Small intestine (tissue), 7 donors: ENCODE data around the gene FTSJ3. TPM values are rescaled to one million over a fixed set of nuclear protein-coding genes. Genes with fewer than 3 reads are reported as not detected.
"Not testable (repeated sequence)": the region's sequence is repeated elsewhere in the genome, so short reads cannot be mapped to it uniquely, and the experiment has no call there.

Source experiments
- DNase-seq, 2 donors: peaks; one replicate each; pipeline versions ENCODE4 v3.0.0 to v3.0.0-alpha.2; 2013
- FAIRE-seq: peaks from 2 replicates; lab custom pipeline; 2012; peaks lifted over from hg19 to GRCh38; lab: Jason Lieb, UNC
- H3K27ac ChIP-seq, 3 donors: one replicate each; pipeline ENCODE4 v1.5.1; 2013; ENCODE audit warnings: low read length in 2 of 3, mild to moderate bottlenecking in 2 of 3, control low read depth in 1 of 3, inconsistent platforms in 1 of 3, low read depth in 1 of 3, moderate library complexity in 1 of 3
- H3K27me3 ChIP-seq, 3 donors: one replicate each; pipeline ENCODE4 v1.6.1; 2013; ENCODE audit warnings: low read length in 3 of 3, inconsistent platforms in 1 of 3; ENCODE audit not compliant: control insufficient read depth in 3 of 3, insufficient read depth in 3 of 3
- H3K36me3 ChIP-seq, 3 donors: one replicate each; pipeline ENCODE4 v1.6.1; 2013; ENCODE audit warnings: low read length in 3 of 3, inconsistent platforms in 1 of 3, low read depth in 1 of 3, mild to moderate bottlenecking in 1 of 3, moderate library complexity in 1 of 3; ENCODE audit not compliant: control insufficient read depth in 3 of 3, insufficient read depth in 2 of 3
- H3K4me1 ChIP-seq, 3 donors: one replicate each; pipeline ENCODE4 v1.6.1; 2013; ENCODE audit warnings: low read length in 2 of 3, inconsistent platforms in 1 of 3, low read depth in 1 of 3, mild to moderate bottlenecking in 1 of 3, moderate library complexity in 1 of 3; ENCODE audit not compliant: control insufficient read depth in 3 of 3, insufficient read depth in 2 of 3
- H3K4me3 ChIP-seq, 3 donors: one replicate each; pipeline ENCODE4 v1.5.1; 2013; ENCODE audit warnings: low read length in 3 of 3, control low read depth in 1 of 3, inconsistent platforms in 1 of 3, low read depth in 1 of 3, mild to moderate bottlenecking in 1 of 3, moderate library complexity in 1 of 3
- H3K9me3 ChIP-seq, 2 donors: one replicate each; pipeline ENCODE4 v1.6.1; 2013; ENCODE audit warnings: low read depth in 1 of 2, low read length in 1 of 2; ENCODE audit not compliant: control insufficient read depth in 2 of 2, insufficient read depth in 1 of 2
- WGBS, 3 donors: extraction: QIAGEN DNeasy Blood & Tissue Kit; methylation state at CpG; one replicate each; pipeline ENCODE4 v1.1.7; 2013; 5-methylcytosine and 5-hydroxymethylcytosine counted together
- polyA plus RNA-seq, 4 donors: library from polyadenylated mRNA; stranded (reverse) in 3 of 4; unstranded in 1 of 4; fragments of 200-250 nt in 3 of 4; fragments of 120-200 nt in 1 of 4; gene quantifications; one replicate each; pipeline versions ENCODE4 v1.2.1 to v1.2.3, GENCODE V29; 2013
- donor health status: healthy with polysubstance abuse.
- donor health status: control.
- donor health status: control.
- donor health status: Bipolar disorder and iron deficiency.
- donor health status: healthy.

Gene FTSJ3
- polyA plus RNA-seq, 4 donors, result 13.9 to 45.5 (median 19.7) TPM

DNA sequence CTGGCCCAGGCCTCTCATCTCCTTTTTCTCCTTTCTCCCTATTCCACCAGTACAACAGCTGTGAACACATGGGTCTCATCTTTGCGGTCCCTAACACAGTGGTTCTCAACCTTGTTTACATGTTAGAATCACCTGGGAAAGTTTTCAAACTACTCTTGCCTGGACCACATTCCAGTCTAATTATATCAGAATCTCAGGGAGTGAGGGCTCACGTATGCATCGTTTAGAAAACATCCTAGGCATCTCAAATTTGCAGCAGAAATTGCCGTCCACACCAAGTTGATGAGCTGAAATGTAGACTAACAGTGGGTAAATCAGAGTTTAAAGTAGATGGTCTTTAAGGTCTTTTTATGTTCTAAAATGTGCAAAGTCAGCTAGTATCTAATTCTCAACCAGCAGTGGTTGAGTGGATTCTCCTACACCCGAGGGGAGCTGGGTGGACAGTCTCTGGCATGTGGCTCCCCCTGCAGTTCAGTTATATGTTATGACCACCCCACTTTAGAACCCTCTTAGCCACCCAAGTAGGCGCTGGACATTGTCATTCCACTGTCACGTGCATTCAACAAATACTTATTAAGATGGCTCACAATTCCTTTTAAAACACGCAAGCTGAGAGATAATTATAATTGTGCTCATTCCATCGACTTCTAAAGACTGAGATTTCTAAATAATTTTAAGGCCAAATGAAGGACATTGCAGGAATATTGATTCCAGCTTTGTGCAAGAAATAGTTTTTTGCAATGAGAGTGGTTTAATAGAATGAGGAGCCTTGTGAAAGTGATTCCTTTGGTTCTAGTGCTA lies 42.2 kb upstream of the FTSJ3 start:
- H3K4me3 ChIP-seq, H3K9me3 ChIP-seq, H3K27ac ChIP-seq, H3K36me3 ChIP-seq, DNase-seq, H3K4me1 ChIP-seq, FAIRE-seq, H3K27me3 ChIP-seq: not testable (repeated sequence)
- WGBS, 3 donors, result 62 to 75% (median 72%) methylated on average over 9 of the region's 9 CpGs

DNA sequence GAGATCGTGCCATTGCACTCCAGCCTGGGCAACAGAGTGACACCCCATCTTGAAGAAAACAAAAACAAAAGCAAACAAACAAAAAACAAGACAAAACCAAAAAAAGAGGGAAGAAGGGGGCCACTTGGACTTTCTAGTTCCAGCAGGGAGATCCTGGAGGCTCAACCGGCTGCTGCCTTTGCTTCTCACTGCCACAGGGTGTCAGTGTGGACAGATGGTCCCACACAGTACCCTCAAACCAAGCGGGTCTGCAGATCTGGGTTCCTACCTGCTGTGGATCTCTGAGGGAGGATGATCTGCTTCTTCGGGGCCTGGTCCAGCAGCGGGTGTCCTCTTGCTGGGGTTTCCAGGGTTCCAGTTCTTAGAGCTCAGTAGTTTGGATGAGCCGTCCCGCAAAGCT lies 39.2 kb upstream of the FTSJ3 start:
- not testable (repeated sequence) for H3K4me1 ChIP-seq, H3K27ac ChIP-seq, DNase-seq, FAIRE-seq, H3K36me3 ChIP-seq, H3K27me3 ChIP-seq, H3K4me3 ChIP-seq, H3K9me3 ChIP-seq
- WGBS, 3 donors, result 61 to 76% (median 76%) methylated on average over 5 to 7 of the region's 7 CpGs

DNA sequence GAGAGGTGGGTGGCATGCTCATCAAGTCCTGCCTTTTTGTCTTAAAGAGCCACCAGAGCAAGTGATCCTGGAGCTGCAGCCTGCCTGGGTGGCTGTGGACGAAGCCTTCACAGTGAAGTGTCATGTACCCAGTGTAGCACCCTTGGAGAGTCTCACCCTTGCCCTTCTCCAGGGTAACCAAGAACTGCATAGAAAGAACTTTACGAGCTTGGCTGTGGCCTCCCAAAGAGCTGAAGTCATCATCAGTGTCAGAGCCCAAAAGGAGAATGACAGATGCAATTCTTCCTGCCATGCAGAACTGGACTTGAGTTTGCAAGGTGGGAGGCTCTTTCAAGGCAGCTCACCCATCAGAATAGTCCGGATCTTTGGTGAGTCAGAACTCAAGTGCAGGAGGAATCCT lies 31.8 kb upstream of the FTSJ3 start:
- WGBS, 3 donors, result 61 to 83% (median 72%) methylated on average over 3 of the region's 3 CpGs
- Histone ChIP-seq H3K4me1 (no peaks in the 10 kb centered on the region), H3K9me3 (no peaks in the 10 kb centered on the region), H3K27ac (no peak overlapping the region), H3K27me3 (peaks cover 0 to 8% (median 0%) of the 10 kb centered on the region in 3 donors), H3K36me3 (no peaks in the 10 kb centered on the region), H3K4me3 (no peak overlapping the region)
- DNase-seq, result no peak
- no peak for FAIRE-seq

DNA sequence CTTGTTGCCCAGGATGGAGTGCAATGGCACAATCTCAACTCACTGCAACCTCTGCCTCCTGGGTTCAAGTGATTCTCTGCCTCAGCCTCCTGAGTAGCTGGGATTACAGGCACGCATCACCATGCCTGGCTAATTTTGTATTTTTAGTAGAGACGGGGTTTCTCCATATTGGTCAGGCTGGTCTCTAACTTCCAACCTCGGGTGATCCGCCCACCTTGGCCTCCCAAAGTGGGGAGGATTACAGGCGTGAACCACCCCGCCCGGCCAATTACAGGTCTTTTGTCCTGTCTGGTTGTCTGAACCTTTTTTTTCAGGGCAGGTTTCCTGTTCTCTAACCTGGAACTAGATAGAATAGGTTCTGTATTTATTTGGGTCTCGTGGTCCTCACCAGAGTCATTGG lies 29.0 kb upstream of the FTSJ3 start:
- not testable (repeated sequence) for DNase-seq, H3K4me3 ChIP-seq, H3K4me1 ChIP-seq, H3K9me3 ChIP-seq, H3K27ac ChIP-seq, H3K36me3 ChIP-seq, FAIRE-seq, H3K27me3 ChIP-seq
- WGBS, 3 donors, result 71 to 86% (median 72%) methylated on average over 8 of the region's 8 CpGs

DNA sequence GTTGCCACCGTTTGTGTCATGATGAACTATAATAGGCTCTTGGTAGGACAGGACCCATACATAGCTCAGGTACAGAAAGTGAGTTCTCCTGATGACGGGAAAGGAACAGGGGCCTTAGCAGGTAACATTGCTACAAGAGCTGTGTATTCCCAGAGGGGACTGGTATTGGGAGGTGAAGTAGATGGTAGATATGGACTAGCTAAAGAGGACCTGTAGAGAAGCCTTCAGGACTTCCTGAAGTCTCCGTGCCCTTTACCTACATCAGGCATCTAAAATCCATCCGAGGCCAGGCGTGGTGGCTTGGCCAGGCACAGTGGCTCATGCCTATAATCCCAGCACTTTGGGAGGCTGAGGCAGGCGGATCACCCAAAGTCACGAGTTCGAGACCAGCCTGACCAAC lies 27.7 kb upstream of the FTSJ3 start:
- no peak overlapping the region for H3K27ac ChIP-seq
- H3K4me3 ChIP-seq, result no peak overlapping the region
- H3K36me3 ChIP-seq, result no peaks in the 10 kb centered on the region
- WGBS, 3 donors, result 84 to 91% (median 85%) methylated on average over 8 of the region's 8 CpGs
- DNase-seq (no peak), FAIRE-seq (no peak)
- H3K4me1 ChIP-seq, result no peaks in the 10 kb centered on the region
- H3K9me3 ChIP-seq, result no peaks in the 10 kb centered on the region
- H3K27me3 ChIP-seq, result peaks cover 0 to 6% (median 0%) of the 10 kb centered on the region in 3 donors

DNA sequence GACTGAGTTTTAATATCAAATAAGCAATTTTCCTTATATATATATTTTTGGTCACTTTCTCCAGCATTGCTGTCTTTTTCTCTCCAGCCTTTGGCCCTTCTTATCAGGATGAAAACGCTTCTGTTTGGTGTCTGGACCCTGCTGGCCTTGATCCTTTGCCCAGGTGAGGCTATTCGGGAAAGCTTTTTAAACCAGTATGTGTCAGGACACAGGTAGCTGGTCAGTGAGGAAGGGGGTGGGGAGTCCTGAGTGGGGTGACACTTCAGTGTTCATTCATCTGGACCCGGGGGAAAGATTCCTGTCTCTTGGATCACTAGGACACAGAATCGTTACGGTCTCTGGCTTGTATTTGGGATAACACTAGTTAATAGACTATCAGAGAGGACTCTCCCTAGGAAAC lies 27.2 kb upstream of the FTSJ3 start:
- H3K27me3 ChIP-seq, result peaks cover 0 to under 1% (median 0%) of the 10 kb centered on the region in 3 donors
- WGBS, 3 donors, result 55 to 75% (median 62%) methylated on average over 5 of the region's 5 CpGs
- no peak for FAIRE-seq

DNA sequence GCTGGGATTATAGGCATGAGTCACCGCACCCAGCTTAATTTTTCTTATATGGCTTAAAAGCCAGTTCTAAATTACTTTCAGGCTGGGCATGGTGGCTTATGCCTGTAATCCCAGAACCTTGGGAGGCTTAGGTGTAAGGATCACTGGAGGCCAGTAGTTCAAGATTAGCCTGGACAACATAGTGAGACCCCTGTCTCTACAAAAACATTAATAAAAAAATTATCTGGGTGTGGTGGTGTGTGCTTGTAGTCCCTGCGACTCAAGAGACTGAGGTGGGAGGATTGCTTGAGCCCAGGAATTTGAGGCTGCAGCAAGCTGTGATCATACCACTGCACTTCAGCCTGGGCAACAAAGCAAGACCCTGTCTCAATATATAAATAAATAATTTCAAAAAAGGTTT lies 25.8 kb upstream of the FTSJ3 start:
- WGBS, 3 donors, result 91 to 94% (median 93%) methylated on average over 2 of the region's 2 CpGs
- H3K27ac ChIP-seq, result no peak overlapping the region
- H3K4me3 ChIP-seq, result no peak overlapping the region
- no peaks in the 10 kb centered on the region for H3K27me3 ChIP-seq
- H3K36me3 ChIP-seq, result no peaks in the 10 kb centered on the region
- DNase-seq (no peak), FAIRE-seq (no peak)
- peaks cover 0 to 4% (median 0%) of the 10 kb centered on the region in 3 donors for H3K4me1 ChIP-seq
- H3K9me3 ChIP-seq, result peaks cover 0 to 9% of the 10 kb centered on the region in 2 donors

More for the DNA sequence above, 27.2 kb upstream of the FTSJ3 start:
- H3K9me3 ChIP-seq, result no peaks in the 10 kb centered on the region
- no peak overlapping the region for H3K27ac ChIP-seq
- no peaks in the 10 kb centered on the region for H3K4me1 ChIP-seq
- no peak overlapping the region for H3K4me3 ChIP-seq
- no peak for DNase-seq
- no peaks in the 10 kb centered on the region for H3K36me3 ChIP-seq

DNA sequence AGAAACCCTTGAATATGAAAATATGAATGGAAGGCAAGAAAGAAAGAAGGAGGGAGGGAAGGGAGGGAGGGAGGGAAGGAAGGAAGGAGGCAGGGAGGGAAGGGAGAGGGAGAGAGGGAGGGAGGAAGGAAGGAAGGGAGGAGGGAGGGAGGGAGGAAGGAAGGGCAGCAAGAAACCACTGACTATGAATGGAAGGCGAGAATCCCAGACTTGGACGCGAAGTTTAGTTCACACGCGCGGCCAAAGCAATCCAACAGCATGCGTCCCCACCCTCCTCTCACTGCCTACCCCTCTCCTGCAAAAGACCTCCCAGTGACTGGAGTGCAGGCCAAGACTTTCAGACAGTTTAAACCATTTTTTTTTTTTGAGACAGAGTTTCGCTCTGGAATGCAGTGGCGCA lies 22.9 kb upstream of the FTSJ3 start:
- peaks cover 0 to 4% (median 0%) of the 10 kb centered on the region in 3 donors for H3K4me1 ChIP-seq
- no peaks in the 10 kb centered on the region for H3K27me3 ChIP-seq
- peaks cover 0 to 11% of the 10 kb centered on the region in 2 donors for H3K9me3 ChIP-seq
- 66 to 91% (median 88%) methylated on average over 9 of the region's 9 CpGs for WGBS, 3 donors
- H3K4me3 ChIP-seq, result no peak overlapping the region
- DNase-seq (no peak), FAIRE-seq (no peak)
- H3K27ac ChIP-seq, result no peak overlapping the region
- no peaks in the 10 kb centered on the region for H3K36me3 ChIP-seq
